Left renal cortex interstitium (tissue), 4 donors: ENCODE measurements around the gene RELCH. TPM values are rescaled to one million over a fixed set of nuclear protein-coding genes. Genes with fewer than 3 reads are reported as not detected.
A peak's percentile ranks its signal among the peaks of the same experiment; 100 is the strongest.

ENCODE experiments used
- DNase-seq, 4 donors: peaks; one replicate each; pipeline ENCODE4 v3.0.0-alpha.2; 2013; ENCODE audit warnings: low read depth in 4 of 4, low spot score in 2 of 4, missing footprints in 1 of 4
- polyA plus RNA-seq, 4 donors: library from polyadenylated mRNA; unstranded; fragments of 120-200 nt; gene quantifications; one replicate each; pipeline ENCODE4 v1.2.1, GENCODE V29; 2013; ENCODE audit not compliant: insufficient read length in 4 of 4

Gene RELCH
- polyA plus RNA-seq, 4 donors, result 26.7 to 41.5 (median 36.1) TPM

DNA sequence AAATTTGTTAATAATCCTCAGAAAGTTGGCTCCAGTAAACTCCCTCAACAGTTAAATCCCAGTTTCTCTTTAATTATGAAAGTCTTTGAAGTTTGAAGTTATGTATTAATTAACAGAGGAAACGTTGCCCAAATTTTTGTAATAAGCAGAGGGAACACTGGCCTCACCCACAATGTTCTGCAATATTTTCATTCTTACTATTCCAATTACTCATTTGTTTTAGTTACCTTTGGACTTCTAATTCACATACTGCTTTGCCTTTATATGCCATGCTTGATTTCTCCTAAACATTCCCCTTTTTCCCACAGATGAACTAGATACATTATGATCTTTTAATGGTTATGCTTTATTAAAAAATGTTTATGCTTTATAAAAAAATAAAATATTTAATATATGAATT is 61.3 kb downstream of the RELCH start:
- DNase-seq, result no peak

DNA sequence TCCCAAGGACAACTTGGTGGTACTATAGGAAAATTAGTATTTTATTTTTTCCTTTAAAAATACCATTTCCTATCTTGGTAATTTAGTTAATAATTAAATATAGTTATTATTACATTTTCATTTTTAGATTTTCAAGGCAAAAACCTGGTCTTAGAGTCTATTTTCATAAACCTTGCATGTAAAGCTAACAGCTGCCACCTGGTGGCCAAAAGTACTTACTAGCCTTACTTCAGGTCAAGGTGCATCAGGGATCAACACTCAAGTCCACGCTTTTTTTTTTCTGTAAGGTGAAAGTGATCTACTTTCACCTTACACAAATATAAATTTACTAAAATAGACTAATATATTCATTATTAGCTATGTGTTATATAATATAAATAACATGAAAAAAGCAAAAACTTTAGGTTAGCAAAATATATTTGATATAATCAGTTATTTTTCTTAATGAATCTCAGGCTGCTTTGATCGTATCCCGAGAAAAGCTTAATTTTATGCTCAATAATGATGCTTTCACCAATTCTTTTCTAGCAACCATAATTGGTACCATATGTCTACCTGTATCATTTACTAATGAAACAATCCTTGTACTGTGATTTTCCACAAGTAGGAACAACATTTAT is 62.5 kb downstream of the RELCH start:
- DNase-seq, result peak; percentile 3 to 55 (median 36)

DNA sequence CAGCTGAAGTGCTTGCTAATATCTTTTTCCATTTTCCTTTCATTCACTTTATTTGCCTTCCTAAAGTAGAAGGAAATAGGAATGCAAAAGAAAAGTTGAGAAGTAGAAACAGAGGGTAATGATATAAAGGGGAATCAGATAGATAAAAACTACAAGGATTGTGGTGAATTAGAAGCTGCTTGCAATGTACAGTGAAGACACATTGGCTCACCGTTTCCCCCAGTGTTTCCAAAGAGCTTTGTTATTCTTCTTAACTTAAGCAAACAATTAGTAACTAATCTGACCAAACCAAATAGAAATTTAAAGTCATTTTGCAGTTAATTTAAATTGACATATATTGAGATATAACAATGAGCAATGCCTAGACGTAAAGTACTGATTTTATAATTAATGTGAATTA is 63.4 kb downstream of the RELCH start:
- DNase-seq, result no peak

DNA sequence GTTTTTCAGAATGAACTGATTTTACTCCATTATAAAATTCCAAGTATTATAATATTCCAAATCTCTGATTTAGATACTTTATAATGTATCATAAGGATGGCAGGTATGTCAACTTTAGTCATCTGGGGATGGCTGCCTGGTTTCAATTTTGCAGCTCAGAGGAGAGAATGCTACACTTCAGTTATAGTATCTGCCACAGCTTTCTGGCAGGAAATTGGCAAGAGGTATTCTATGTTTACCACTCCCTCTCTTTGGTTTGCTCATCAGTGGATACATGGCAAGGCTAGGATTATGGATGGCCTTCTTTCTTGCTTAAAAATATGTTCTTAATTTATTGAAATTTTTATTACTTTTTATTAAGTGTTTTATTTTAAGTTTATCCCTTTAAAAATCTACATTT is 71.0 kb downstream of the RELCH start:
- DNase-seq, result no peak

DNA sequence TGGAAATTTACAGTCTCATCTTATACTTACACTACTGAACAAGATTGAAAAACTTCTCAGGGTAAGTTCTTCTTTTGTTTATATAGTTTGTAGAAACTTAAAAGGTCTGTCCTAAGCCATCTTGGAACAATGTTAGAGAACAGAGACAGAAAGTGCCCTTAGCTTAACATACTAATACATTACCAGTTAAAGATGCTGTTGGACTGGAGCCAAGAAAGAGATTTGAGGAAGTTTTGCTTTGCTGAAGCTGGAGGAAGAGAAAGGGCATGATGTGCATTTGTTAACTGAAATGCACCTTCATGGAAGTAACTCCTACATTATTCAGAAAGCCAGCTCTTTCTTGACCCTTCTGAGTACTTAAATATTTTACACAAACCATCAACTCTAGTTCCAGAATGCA is 71.6 kb downstream of the RELCH start:
- DNase-seq, result peak in 1 of 4 donors; percentile 17

DNA sequence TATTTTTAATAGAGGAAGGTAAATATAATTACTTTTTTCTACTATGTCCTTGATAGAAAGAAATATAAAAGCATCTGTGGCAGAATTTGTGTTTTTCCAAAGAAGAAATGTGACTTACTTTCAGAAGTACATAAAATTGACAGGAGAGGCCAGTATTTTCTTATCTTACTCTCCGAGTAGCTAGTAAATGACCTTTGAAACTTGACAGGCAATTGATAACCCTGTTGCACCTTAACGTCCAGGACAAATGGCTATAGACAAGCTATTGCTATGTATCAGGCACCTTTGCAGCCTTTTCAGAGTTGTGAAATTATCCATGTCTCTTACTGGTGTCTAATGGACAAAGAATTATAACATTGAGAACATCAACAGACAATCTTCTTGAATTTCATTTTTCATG is 75.0 kb downstream of the RELCH start:
- no peak for DNase-seq

DNA sequence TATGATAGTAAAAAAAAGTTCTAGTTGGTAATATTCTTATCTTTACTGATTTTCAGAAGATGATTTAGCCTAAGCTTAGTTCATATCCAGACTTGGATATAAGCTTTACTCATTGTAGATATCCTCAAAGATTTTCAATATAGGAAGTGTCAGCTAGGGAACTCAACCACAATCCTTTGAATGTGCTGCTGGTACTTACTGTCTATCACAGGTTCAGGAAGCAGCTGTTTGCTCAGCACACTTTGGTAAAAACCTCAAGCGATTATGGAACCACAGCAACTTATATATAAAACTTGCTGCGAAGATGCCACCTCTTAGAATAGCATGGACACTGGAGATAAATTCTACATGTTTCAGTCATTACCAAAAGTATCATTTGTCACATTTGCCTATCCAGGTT is 77.9 kb downstream of the RELCH start:
- no peak for DNase-seq

DNA sequence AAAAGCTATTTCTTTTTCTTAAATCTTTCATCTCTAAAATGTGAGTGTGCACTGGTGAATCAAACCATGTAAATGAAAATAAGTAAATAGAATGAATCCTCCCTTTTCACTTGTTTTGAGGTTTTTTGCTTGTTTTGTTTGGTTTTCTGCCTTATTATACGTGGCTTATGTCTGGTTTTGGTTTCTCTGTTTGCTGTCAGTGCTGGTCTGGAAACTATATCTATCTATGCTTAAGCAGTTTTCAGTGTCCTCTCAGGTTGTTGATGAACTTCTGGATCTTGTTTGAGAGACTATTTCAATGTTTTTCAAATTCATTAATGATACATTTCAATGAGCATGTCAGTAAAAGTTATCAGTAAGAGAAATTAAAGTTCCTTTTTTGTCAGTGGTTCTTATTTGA is 90.0 kb downstream of the RELCH start:
- no peak for DNase-seq

DNA sequence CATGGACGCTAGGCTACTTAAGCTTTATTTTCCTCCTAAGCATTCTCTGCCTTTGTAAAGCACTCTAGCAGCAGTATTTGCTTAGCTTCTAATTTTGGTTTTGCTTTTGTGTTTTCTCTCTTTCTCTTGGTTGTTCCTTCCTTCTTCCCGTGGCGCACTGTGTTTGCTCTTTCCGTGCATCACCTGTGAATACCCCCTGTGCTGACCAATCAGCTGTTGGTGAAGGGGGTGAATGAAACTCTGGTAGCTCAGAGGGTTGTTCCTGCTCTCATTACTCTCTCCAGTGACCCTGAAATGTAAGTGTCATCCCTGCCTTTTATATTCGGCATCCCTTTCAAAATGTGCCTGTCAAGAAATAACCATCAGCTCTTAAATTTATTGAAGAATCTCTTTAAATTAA is 92.5 kb downstream of the RELCH start:
- no peak for DNase-seq

DNA sequence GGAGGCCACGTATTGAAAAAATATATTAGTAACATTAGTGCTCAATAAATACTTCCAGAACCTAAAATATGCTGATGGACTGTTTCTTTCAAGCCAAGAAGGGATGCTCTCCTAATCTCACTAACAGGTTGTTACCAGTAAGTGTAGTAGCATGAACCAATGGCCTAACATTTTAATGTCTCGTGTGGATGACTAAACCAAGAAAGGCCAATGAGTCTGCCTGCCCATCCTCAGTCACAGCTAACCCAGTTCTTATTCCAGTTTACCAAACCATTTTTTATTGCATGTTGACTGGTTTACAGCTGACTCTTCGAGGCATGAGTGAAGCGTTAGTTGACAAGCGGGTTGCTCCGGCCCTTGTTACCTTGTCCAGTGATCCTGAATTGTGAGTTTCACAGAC is 93.0 kb downstream of the RELCH start:
- DNase-seq, result no peak

DNA sequence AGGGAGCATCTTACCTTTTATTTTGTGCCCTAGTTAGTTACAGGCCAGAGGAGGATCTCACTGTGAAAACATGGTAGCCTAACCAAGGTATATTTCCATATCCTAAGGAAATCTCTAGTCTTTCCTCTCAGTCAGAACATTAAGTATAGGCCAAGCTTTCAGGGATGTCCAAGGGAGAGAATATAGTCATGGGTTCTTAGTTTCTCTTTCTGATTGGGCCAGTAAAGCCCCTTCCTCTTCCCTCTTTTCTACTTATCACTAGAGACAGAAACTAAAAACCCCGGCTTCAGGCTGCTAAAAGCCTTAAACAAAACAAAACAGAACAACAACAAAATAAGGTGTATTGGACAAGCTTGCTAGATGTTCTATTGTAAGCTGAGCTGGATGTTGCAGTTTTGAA is 93.7 kb downstream of the RELCH start:
- DNase-seq, result no peak

DNA sequence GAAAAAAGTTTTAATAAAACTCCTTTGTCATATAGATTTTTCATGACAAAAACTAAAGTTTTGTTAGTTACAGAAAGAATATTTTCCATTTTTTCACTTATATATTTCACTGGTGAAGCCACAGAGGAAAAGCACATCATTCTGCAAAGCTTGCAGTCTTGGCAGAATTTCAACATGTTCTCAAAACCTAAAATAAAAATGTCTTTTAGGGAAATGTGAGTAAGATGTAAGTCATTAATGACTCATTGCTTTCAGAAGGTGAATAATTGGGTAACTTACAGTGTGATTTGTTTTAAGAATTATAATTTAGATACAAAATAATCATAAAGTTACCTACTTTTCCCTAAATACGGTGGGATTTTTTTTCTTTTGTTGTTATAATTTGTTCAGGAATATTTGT is 94.6 kb downstream of the RELCH start:
- DNase-seq, result no peak

DNA sequence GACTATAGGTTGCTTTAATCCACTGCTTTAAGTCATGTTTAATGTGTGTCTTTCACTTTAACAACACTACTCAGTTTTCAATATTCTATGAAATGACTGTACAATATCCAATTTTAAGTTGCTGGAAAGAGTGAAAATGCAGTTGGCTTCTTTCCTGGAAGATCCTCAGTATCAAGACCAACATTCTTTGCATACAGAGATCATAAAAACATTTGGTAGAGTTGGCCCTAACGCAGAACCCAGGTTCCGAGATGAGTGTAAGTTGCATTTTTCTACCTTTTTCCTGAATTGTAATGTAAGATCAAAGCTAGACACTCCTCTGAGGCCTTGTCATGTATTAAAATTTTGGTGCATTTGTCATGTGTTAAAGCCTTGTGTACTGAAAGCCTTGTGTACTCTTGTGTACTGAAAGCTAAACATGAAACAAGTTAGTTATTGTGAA is 95.2 kb downstream of the RELCH start:
- DNase-seq, result no peak

DNA sequence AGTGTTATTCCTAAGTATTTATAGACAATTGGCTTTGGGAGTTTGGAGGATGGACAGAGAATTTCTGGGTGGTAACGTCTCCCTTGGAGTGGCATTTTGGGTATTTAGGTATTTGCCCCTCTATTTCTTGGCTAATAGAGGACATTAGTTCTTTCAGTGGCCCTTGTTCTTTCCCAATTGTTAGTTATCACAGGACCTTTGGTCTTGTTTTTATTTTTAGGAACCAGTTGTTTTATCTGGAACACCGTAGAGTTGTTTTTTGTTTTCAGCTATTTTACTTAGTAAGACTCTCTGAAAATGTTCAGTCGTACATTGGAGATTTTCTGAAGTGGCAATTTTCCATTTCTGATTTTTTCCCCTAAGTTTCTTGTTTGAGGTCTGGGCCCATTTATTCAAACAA is 97.6 kb downstream of the RELCH start:
- DNase-seq, result no peak

DNA sequence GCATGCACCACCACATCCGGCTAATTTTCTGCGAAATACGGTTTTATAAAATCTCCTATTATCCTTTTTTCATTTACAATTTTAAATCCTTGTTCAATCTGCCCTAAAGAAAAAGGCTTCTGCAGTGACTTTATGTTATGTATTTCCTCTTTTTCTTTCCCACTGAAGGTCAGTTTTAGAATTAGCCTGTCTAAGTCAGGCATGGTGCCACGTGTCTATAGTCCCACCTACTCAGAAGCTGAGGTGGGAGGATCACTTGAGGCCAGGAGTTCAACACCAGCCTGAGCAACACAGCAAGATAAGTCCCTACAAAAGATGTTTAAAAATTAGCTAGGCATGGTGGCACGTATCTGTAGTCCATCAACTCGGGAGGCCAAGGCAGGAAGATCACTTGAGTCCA is 98.2 kb downstream of the RELCH start:
- DNase-seq, result no peak

DNA sequence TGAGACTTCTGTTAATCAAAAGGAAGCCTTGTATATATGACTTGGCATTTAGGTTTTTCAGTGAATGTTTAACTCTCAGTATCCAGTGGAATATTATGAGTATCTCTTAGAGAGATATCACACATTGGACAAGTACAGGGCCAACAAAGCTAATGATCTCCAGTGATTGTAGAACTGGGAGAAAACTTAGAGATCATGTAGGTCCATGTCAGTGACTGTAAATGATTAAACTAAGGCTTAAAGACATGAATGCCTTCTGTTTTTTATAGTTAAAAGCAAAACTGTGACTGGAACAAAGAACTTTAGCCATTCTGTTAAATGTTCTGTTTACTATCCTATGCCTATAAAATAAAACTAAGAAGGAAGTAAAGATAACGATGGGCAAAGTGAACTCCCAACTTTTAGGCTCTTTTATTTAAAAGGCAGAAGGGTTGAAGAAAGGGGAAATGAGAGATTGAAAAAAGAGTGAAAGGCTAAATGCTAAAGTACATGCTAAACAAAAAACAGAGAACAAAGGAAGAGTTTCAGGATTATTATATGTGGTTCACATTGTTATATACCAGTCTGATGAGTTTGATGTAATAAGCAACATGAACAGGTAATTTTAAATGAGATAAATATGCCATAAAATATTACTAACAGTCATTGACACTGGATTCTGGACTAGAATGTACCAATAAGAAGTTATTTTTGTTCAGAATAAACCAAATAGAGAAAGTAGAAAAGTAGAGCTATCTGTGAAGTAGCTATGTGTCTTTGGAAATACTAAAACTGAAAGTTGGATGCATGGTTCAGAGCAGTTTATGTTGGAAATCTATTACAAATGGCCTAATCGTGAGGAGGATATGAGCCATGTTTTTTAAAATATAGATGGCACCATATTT is 101.0 kb downstream of the RELCH start:
- DNase-seq, result no peak

DNA sequence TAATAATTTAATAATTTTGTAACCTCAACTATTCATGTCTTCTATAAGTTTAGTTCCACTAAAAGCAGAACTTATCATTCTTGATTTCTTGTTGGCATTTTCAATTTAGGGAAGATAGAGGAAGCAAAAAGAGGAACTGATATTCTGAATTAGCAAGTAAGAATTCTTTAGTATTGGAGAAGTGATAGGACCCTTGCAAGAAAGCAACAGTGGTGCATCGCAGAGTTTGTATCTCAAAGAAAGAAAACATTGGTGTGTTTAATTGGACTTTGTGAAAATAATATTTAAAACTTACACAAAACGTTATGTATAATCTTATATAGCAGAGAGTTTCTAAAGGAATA is 101.6 kb downstream of the RELCH start:
- no peak for DNase-seq

DNA sequence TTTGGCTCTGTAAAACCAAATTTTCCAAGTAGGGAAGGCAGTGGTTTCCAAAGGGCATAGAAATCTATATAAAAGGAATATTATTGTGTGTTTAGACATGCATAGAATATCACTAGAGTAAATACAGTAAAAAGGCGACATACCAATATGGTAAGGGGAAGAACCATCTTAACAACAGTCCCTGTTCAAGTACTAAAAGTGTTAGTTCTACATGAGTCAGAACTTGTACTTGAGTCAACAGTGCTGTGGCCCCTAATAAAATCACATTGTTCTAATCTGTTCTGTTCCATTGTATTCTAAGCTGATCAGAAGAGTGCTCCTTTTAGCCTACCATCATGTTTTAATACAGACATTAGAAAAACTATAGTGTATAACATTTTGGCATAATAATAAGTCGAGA is 102.0 kb downstream of the RELCH start:
- DNase-seq, result no peak

DNA sequence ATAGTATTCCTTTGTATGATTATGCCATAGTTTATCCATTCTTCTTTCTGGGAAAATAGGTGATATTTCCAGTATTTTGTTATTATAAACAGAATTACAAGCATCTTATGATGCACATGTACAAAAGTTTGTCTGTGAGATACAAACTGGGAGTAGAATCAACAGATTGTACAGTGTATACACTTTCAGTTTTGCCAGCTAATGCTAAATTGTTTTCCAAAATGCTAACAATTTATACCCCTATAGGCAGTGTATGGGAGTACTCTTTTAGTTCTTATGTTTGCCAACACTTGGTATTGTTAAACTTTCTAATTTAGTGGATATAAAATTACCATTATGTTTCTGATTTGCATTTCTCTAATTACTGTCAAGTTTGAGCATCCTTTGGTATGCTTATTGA is 107.0 kb downstream of the RELCH start:
- DNase-seq, result no peak

DNA sequence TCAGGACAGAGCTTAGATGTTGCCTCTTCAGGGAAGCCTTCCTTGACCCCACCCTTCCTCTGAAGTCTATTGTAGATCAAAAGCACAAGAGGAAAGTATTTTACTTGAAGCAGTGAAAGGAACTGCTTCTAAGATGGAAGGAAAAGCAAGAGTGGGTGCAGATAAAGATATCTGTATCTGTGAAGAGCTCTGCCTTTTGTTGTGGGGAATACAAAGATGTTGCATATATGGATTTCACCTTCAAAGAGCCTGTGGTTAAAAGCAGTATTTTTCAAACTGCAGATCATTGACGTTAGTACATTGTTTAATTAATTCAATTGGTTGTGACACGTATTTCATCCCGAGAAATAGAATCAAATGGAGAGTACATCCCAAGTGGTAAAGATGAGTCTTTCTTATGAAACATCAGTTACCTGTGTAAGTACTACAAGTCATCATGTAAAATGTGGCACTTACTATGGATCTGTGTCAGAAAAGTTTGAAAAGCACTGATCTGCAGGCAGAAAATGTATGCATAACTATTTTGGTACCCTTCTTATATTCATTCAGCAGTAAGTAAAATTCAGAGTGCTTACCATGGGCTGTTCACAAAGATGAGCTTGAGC is 113.4 kb downstream of the RELCH start:
- no peak for DNase-seq

DNA sequence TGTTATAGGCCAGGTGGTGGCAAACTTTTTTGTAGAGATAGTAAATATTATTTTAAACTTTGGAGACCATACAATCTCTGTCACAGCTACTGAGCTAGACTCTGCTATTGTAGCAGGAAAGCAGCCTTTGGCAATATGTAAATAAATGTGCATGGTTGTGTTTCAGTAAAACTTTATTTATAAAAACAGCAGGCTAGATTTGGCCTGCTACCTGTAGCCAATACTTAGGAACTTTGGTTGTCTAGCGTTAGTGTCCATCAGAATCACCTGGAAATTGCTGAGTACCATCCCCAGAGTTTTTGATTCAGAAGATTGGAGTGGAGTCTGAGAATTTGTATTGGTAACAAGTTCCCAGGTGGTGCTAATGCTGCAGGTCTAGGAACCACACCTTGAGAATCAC is 114.3 kb downstream of the RELCH start:
- no peak for DNase-seq

DNA sequence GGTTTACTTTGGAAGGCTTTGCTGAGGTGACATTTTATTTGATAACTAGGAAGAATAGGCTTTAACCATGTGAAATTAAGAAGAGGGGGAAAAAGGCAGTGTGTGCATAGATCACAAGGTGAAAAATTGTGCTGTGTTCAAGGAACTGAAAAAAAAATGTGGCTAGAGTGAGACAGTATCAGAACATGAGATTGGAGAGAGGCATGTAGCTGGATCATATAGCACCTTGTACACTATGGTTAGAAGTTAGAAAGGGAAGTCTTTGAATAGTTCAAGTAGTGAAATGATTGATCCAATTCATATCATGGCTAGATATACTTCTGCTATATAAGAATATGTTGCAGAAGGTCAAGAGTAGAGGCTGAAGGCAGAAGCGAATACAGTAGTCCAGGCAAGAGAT is 125.8 kb downstream of the RELCH start:
- DNase-seq, result no peak
